Esophagus squamous epithelium (tissue), 4 donors: Measurements from ENCODE around the gene ZNF385B.

ENCODE experiments used
- POLR2A ChIP-seq, 4 donors: fragments of 450-650 bp; IDR thresholded peaks; one replicate each; pipeline ENCODE4 v1.6.1; 2017; ENCODE audit warnings: antibody characterized with exemption in 4 of 4, mild to moderate bottlenecking in 4 of 4, moderate library complexity in 3 of 4
- TF ChIP-seq, protein P1 (sequence below), 6 experiments: fragments of 450-650 bp in 4 of 6; fragments of 200-600 bp in 2 of 6; sonication (generic) in 2 of 6; IDR thresholded peaks; one replicate each; pipeline ENCODE4 v1.5.1; 2016 to 2019; ENCODE audit warnings: antibody characterized with exemption in 6 of 6, mild to moderate bottlenecking in 4 of 6, moderate library complexity in 4 of 6

DNA sequence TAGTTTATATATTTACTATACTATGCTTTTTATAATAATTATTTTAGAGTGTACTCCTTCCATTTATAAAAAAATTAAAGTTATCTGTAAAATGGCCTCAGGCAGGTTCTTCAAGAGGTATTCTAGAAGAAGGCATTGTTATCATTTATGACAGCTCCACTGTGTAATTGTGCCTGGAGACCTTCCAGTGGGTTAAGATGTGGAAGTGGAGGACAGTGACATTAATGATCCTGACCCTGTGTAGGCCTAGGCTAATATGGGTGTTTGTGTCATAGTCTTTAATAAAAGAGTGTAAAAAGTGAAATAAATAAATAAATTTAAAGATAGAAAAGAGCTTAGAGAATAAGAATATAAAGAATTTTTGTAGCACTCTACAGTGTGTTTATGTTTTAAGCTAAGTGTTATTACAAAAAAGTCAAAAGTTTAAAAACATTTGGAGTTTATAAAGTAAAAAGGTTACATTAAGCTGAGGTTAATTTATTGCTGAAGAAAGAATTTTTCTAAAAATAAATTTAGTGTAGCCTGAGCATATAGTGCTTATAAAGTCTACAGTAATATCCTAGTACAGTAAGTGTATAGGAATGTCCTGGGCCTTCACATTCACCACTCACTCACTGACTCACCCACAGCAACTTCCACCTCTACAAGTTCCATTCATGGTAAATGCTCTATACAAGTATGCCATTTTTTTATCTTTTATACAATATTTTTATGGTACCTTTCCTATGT, 406.8 kb downstream of the ZNF385B start:
- TF ChIP-seq POLR2A (IDR thresholded peaks at IDR 0.05), result no peak
- TF ChIP-seq, protein P1, sequence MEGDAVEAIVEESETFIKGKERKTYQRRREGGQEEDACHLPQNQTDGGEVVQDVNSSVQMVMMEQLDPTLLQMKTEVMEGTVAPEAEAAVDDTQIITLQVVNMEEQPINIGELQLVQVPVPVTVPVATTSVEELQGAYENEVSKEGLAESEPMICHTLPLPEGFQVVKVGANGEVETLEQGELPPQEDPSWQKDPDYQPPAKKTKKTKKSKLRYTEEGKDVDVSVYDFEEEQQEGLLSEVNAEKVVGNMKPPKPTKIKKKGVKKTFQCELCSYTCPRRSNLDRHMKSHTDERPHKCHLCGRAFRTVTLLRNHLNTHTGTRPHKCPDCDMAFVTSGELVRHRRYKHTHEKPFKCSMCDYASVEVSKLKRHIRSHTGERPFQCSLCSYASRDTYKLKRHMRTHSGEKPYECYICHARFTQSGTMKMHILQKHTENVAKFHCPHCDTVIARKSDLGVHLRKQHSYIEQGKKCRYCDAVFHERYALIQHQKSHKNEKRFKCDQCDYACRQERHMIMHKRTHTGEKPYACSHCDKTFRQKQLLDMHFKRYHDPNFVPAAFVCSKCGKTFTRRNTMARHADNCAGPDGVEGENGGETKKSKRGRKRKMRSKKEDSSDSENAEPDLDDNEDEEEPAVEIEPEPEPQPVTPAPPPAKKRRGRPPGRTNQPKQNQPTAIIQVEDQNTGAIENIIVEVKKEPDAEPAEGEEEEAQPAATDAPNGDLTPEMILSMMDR (IDR thresholded peaks at IDR 0.05), result no peak
